GM23338 (cell line): ENCODE data around the gene HTR2B. TPM values are rescaled to one million over a fixed set of nuclear protein-coding genes. Genes with fewer than 3 reads are reported as not detected.

Experiments
- ATAC-seq: fragments of 200-7000 bp; cut with Tn5 transposase; 3 replicates; pipeline ENCODE4 v1.9.1; 2020
- DNase-seq: peaks from one replicate; pipeline ENCODE4 v3.0.0-alpha.2; 2015; ENCODE audit warnings: low spot score
- H2AFZ ChIP-seq: fragments of 200-600 bp; sonication (generic); 2 replicates; pipeline ENCODE4 v1.8.0; 2016; ENCODE audit warnings: antibody characterized with exemption, mild to moderate bottlenecking, moderate library complexity
- H3F3A ChIP-seq: fragments of 200-600 bp; sonication (generic); replicated peaks from 2 replicates; pipeline ENCODE4 v1.8.0; 2017; ENCODE audit warnings: antibody characterized with exemption, mixed run types, low read depth
- H3K27ac ChIP-seq: fragments of 200-600 bp; sonication (generic); 2 replicates; pipeline ENCODE4 v1.6.1; 2016; ENCODE audit warnings: low read depth
- H3K27me3 ChIP-seq: fragments of 200-600 bp; sonication (generic); 2 replicates; pipeline ENCODE4 v1.8.0; 2016; ENCODE audit warnings: mild to moderate bottlenecking, mixed run types, moderate library complexity; ENCODE audit not compliant: insufficient read depth
- H3K36me3 ChIP-seq: fragments of 200-600 bp; sonication (generic); 2 replicates; pipeline ENCODE4 v1.8.0; 2016; ENCODE audit warnings: mild to moderate bottlenecking; ENCODE audit not compliant: insufficient read depth
- H3K4me1 ChIP-seq: fragments of 200-600 bp; sonication (generic); 2 replicates; pipeline ENCODE4 v1.8.0; 2016; ENCODE audit warnings: mild to moderate bottlenecking, moderate library complexity; ENCODE audit not compliant: insufficient read depth
- H3K4me2 ChIP-seq: fragments of 200-600 bp; sonication (generic); 2 replicates; pipeline ENCODE4 v1.7.1; 2017; ENCODE audit warnings: mixed run types
- H3K4me3 ChIP-seq: fragments of 200-600 bp; sonication (generic); 2 replicates; pipeline ENCODE4 v1.6.1; 2016; ENCODE audit warnings: mixed run types
- H3K79me2 ChIP-seq: fragments of 200-600 bp; sonication (generic); replicated peaks from 2 replicates; pipeline ENCODE4 v1.8.0; 2017; ENCODE audit warnings: mild to moderate bottlenecking; ENCODE audit not compliant: insufficient read depth
- H3K9me2 ChIP-seq: fragments of 200-600 bp; sonication (generic); 2 replicates; pipeline ENCODE4 v1.8.0; 2017; ENCODE audit not compliant: insufficient read depth
- H4K20me1 ChIP-seq: fragments of 200-600 bp; sonication (generic); replicated peaks from 2 replicates; pipeline ENCODE4 v1.8.0; 2017; ENCODE audit warnings: mild to moderate bottlenecking; ENCODE audit not compliant: insufficient read depth
- H3K27ac Mint-ChIP-seq: 2 replicates; pipeline ENCODE4 v1.8.0; 2020; ENCODE audit warnings: inconsistent platforms, mild to moderate bottlenecking, moderate library complexity, mixed read lengths
- H3K27me3 Mint-ChIP-seq: 3 replicates; pipeline ENCODE4 v1.8.0; 2022; ENCODE audit warnings: low read depth, mild to moderate bottlenecking, moderate library complexity, mixed read lengths, inconsistent platforms; ENCODE audit not compliant: insufficient read depth, poor library complexity
- H3K36me3 Mint-ChIP-seq: 3 replicates; pipeline ENCODE4 v1.8.0; 2021; ENCODE audit warnings: low read depth, mild to moderate bottlenecking, inconsistent platforms, moderate library complexity, mixed read lengths
- H3K4me1 Mint-ChIP-seq: 3 replicates; pipeline ENCODE4 v1.8.0; 2020; ENCODE audit warnings: mild to moderate bottlenecking, inconsistent platforms, mixed read lengths
- H3K4me3 Mint-ChIP-seq: 3 replicates; pipeline ENCODE4 v1.8.0; 2021; ENCODE audit warnings: moderate library complexity, mild to moderate bottlenecking, inconsistent platforms, mixed read lengths
- H3K9me3 Mint-ChIP-seq: 3 replicates; pipeline ENCODE4 v1.8.0; 2020; ENCODE audit warnings: moderate library complexity, mild to moderate bottlenecking, inconsistent platforms, mixed read lengths
- EZH2 ChIP-seq: fragments of 200-600 bp; sonication (generic); IDR thresholded peaks from one replicate; pipeline ENCODE4 v1.8.0; 2017; ENCODE audit warnings: antibody characterized with exemption, mild to moderate bottlenecking, low read depth; ENCODE audit not compliant: unreplicated experiment
- STAT1 ChIP-seq: IDR thresholded peaks from one replicate; pipeline ENCODE4 v1.6.1; 2016; ENCODE audit warnings: antibody characterized with exemption; ENCODE audit not compliant: unreplicated experiment
- ZNF331 ChIP-seq: fragments of 250-450 bp; sonication (Bioruptor Pico); IDR thresholded peaks from 2 replicates; pipeline ENCODE4 v1.5.0; 2020; ENCODE audit warnings: low read depth, mild to moderate bottlenecking, moderate library complexity
- polyA plus RNA-seq: library from polyadenylated mRNA; unstranded; fragments of >200 nt; fragmentation: Nextera tagmentation; extraction: Ambion mirVana; gene quantifications from 2 replicates; pipeline ENCODE4 v1.2.1, GENCODE V29; 2016
- total RNA-seq: library from RNA; depleted of rRNA; stranded (reverse); fragments of >200 nt; shearing (Covaris generic); gene quantifications from 2 replicates; pipeline ENCODE4 v1.2.3, GENCODE V29; 2014
- TF ChIP-seq, protein P1 (sequence below), 2 experiments: fragments of 200-600 bp in 1 of 2; sonication (generic) in 1 of 2; conservative IDR thresholded peaks; 2 replicates each; pipeline versions ENCODE4 v1.5.1 to v1.6.1; 2016 to 2017; ENCODE audit warnings: antibody characterized with exemption in 2 of 2, low read depth in 2 of 2, mild to moderate bottlenecking in 2 of 2, moderate library complexity in 1 of 2
- TF ChIP-seq, protein P2 (sequence below): fragments of 250-450 bp; sonication (Bioruptor Pico); IDR thresholded peaks from 2 replicates; pipeline ENCODE4 v1.5.0; 2020; ENCODE audit warnings: mild to moderate bottlenecking, moderate library complexity

HTR2B gene
- total and polyA plus RNA-seq, 2 experiments from 2014 or later = 0.16 TPM; not detected in 1

DNA sequence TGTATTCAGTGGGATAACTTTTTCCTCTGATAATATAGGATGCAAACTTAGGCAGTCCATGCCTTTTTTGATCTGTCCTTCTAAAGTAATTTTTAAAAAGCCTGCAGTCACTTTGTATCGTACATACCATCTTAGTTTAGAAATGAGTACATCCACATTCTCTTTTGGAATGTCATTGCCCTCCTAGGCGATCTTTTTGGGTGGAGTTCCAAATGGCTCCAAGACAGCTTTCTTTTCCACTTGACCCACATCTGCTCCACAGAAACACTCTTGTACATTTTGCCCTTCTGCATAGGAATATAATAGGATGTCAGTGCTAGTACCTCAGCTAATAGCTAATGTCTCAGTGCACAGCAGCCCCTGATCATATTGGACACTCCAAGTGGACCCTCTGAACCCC, 21.8 kb upstream of the HTR2B start:
- H3K36me3 Mint-ChIP-seq = peaks cover 17% of the 10 kb centered on the region; the same call in 2 of the 3 replicates
- H3K9me3 Mint-ChIP-seq = no peaks in the 10 kb centered on the region
- ATAC-seq = no peak
- H3K79me2 ChIP-seq = no peaks in the 10 kb centered on the region; the same call in 1 of the 2 replicates
- DNase-seq = no peak
- no peak overlapping the region for H2AFZ ChIP-seq
- H3F3A ChIP-seq = peaks cover 6% of the 10 kb centered on the region; the same call in 1 of the 2 replicates
- no peaks in the 10 kb centered on the region for H3K9me2 ChIP-seq
- no peak overlapping the region for H3K4me2 ChIP-seq
- H3K27me3 ChIP-seq = no peaks in the 10 kb centered on the region
- no peak overlapping the region for H3K4me3 Mint-ChIP-seq
- peaks cover 6% of the 10 kb centered on the region; the same call in 1 of the 2 replicates for H3K36me3 ChIP-seq
- H3K27me3 Mint-ChIP-seq = no peaks in the 10 kb centered on the region
- no peak overlapping the region for H3K27ac ChIP-seq
- H3K27ac Mint-ChIP-seq = no peak overlapping the region
- H3K4me3 ChIP-seq = no peak overlapping the region
- H3K4me1 Mint-ChIP-seq = no peaks in the 10 kb centered on the region
- TF ChIP-seq EZH2 (no peak), ZNF331 (CRISPR knock-in tag) (no peak), STAT1 (no peak)
- TF ChIP-seq, protein P1, sequence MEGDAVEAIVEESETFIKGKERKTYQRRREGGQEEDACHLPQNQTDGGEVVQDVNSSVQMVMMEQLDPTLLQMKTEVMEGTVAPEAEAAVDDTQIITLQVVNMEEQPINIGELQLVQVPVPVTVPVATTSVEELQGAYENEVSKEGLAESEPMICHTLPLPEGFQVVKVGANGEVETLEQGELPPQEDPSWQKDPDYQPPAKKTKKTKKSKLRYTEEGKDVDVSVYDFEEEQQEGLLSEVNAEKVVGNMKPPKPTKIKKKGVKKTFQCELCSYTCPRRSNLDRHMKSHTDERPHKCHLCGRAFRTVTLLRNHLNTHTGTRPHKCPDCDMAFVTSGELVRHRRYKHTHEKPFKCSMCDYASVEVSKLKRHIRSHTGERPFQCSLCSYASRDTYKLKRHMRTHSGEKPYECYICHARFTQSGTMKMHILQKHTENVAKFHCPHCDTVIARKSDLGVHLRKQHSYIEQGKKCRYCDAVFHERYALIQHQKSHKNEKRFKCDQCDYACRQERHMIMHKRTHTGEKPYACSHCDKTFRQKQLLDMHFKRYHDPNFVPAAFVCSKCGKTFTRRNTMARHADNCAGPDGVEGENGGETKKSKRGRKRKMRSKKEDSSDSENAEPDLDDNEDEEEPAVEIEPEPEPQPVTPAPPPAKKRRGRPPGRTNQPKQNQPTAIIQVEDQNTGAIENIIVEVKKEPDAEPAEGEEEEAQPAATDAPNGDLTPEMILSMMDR (conservative IDR thresholded peaks at IDR 0.05; ENCODE audit: low read depth in 2 of 2) = no peak
- TF ChIP-seq, protein P2, sequence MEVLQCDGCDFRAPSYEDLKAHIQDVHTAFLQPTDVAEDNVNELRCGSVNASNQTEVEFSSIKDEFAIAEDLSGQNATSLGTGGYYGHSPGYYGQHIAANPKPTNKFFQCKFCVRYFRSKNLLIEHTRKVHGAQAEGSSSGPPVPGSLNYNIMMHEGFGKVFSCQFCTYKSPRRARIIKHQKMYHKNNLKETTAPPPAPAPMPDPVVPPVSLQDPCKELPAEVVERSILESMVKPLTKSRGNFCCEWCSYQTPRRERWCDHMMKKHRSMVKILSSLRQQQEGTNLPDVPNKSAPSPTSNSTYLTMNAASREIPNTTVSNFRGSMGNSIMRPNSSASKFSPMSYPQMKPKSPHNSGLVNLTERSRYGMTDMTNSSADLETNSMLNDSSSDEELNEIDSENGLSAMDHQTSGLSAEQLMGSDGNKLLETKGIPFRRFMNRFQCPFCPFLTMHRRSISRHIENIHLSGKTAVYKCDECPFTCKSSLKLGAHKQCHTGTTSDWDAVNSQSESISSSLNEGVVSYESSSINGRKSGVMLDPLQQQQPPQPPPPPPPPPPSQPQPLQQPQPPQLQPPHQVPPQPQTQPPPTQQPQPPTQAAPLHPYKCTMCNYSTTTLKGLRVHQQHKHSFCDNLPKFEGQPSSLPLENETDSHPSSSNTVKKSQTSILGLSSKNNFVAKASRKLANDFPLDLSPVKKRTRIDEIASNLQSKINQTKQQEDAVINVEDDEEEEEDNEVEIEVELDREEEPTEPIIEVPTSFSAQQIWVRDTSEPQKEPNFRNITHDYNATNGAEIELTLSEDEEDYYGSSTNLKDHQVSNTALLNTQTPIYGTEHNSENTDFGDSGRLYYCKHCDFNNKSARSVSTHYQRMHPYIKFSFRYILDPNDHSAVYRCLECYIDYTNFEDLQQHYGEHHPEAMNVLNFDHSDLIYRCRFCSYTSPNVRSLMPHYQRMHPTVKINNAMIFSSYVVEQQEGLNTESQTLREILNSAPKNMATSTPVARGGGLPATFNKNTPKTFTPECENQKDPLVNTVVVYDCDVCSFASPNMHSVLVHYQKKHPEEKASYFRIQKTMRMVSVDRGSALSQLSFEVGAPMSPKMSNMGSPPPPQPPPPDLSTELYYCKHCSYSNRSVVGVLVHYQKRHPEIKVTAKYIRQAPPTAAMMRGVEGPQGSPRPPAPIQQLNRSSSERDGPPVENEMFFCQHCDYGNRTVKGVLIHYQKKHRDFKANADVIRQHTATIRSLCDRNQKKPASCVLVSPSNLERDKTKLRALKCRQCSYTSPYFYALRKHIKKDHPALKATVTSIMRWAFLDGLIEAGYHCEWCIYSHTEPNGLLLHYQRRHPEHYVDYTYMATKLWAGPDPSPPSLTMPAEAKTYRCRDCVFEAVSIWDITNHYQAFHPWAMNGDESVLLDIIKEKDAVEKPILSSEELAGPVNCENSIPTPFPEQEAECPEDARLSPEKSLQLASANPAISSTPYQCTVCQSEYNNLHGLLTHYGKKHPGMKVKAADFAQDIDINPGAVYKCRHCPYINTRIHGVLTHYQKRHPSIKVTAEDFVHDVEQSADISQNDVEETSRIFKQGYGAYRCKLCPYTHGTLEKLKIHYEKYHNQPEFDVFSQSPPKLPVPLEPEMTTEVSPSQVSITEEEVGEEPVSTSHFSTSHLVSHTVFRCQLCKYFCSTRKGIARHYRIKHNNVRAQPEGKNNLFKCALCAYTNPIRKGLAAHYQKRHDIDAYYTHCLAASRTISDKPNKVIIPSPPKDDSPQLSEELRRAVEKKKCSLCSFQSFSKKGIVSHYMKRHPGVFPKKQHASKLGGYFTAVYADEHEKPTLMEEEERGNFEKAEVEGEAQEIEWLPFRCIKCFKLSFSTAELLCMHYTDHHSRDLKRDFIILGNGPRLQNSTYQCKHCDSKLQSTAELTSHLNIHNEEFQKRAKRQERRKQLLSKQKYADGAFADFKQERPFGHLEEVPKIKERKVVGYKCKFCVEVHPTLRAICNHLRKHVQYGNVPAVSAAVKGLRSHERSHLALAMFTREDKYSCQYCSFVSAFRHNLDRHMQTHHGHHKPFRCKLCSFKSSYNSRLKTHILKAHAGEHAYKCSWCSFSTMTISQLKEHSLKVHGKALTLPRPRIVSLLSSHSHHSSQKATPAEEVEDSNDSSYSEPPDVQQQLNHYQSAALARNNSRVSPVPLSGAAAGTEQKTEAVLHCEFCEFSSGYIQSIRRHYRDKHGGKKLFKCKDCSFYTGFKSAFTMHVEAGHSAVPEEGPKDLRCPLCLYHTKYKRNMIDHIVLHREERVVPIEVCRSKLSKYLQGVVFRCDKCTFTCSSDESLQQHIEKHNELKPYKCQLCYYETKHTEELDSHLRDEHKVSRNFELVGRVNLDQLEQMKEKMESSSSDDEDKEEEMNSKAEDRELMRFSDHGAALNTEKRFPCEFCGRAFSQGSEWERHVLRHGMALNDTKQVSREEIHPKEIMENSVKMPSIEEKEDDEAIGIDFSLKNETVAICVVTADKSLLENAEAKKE (CRISPR knock-in tag) = no peak
- no peaks in the 10 kb centered on the region for H4K20me1 ChIP-seq
- no peaks in the 10 kb centered on the region for H3K4me1 ChIP-seq
